GM18861 (cell line): Measurements from ENCODE around the gene ZC3H12A.

Source experiments
- ATAC-seq: cut with Tn5 transposase; IDR thresholded peaks from one replicate; pipeline ENCODE4 v1.9.1; 2021; ENCODE audit not compliant: unreplicated experiment

Gene ZC3H12A

DNA sequence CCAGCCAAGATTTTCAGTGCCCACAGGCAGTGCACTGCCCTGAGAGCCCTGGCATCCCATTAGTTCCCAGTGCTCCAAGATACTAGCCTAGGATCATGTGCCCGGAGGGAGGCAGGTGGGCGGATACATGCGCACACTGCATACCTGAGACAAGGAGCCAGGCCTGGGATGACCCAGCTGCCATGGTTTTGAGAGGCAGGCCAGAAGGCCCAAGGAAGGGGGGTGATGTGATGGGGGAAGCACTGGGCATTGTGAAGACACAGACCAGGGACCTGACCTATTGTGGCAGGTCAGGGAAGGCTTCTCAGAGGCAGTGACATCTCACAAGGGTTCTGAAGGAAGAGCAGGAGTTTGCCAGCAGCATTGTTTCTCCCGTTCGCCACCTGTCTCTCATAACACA, 3.6 kb downstream of the ZC3H12A start:
- ATAC-seq = no peak

DNA sequence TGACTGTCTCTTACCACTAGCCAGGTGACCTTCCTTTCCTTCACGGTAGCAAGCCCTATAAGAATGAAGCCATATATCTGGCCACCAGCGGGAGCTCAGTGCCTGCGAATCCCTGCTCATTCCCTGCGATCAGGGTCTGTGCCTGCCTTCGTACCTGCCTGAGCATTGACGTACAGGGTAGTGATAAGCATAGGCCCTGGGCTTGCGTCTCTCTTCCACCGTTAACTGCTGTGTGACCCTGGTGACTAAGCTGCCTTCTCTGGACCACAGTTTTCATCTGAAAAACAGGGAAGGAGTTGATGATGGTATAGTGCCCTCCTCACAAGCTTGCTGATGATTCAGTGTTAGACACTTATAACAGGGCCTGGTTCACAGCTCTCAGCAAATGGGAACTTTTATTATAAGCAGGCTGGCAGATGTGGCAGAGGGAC, 4.1 kb downstream of the ZC3H12A start:
- no peak for ATAC-seq

DNA sequence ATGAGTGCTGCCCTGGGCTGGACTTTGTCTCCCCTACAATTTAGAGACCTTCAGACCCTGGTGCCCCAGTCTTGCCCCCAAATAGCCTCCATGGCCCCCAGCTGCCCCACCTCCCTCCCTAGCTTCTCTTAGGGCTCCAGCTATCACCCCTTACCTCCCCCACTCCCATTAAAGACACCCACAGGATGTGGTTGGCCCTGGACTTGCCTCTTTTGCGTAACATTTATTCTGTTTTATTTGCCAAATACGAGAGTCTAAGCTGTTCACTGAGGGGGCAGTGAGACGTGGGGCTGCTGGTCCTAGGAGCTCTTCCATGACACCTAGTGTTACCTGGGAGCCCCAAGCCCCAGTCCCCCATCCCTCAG, 4.5 kb downstream of the ZC3H12A start:
- no peak for ATAC-seq

DNA sequence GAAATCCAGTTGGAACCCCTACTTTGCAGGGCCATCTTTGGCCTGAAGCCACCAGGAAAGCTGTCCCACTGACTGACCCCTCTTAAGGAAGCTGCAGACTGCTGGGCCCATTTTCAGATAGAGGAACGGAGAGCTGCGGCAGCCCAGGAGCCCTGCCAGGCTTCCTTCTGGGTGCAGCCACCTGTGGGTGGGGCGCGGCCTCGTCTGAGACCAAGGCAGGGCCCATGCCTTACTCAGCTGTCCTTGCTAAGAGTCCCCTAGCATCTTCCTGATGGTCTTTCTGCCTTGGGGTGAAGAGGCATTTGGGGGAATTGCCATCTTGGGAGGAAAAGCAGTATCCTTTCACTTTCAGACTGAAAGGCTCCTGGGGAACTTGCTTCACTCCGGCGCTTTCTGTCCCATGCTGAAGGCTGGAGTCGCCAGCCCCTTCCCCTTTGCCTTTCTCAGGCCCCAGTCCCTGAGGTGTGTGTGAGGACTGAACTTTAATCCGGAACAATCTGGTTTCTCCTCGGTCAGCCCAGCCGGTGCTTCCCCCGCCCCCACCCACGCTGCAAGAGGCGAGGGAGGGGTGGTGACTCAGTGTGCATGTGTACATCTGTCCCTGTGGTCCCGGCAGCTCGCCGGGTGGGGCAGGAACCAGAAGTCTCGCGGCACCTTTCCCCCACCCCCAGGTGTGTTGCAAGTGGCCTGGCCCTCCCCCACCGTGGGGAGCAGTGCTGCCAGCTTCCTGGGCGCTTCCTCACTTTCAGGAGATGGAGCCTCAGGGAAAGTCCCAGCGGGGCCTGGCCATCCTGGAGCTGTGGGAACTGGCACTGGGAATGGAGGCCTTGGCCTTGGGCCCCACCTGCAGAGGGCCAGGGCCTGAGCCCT, 5.1 kb downstream of the ZC3H12A start:
- ATAC-seq = no peak

DNA sequence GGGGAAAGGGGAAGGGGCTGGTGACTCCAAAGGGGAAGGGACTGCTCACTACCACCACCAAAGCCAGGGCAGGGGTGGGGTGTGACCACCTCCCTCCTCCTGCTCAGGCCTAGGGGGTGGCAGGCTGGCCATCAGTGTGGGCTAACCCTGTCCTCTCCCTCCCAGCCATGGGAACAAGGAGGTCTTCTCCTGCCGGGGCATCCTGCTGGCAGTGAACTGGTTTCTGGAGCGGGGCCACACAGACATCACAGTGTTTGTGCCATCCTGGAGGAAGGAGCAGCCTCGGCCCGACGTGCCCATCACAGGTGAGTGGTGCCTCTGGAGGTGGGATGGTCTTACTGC, 5.7 kb downstream of the ZC3H12A start:
- no peak for ATAC-seq

DNA sequence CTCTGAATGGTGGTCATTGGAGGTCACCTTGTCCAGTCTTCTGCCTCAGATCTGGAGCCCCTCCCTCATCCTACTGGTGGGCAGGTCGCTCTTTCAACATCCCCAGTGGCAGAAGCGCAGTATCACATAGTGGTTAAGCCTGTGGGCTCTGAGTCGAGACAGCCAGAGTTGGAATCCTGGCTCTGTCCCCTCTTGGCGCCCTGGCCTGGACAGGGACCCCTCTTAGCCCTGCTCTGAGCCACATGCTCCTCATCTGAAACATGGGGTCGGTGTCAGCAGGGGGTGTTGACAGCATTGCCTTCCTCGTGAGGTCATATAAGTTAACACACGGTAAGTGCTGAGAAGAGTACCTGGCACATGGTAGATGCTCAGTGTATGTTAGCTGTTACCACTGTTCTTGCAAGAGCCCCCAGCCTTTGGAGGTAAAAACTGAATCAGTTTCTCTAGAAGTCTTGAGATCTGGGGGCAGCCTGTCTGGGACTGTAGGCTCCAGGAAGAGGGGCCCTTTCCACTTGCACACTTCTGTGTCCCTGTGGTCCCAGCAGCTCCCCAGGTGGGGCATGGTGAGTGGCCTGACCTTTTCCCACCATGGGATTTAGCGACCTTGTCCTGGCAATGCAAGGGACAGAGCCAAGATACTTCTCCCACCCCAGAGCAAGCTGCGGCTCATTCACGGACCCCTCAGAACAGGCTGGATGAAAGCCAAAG, 6.4 kb downstream of the ZC3H12A start:
- ATAC-seq = no peak

DNA sequence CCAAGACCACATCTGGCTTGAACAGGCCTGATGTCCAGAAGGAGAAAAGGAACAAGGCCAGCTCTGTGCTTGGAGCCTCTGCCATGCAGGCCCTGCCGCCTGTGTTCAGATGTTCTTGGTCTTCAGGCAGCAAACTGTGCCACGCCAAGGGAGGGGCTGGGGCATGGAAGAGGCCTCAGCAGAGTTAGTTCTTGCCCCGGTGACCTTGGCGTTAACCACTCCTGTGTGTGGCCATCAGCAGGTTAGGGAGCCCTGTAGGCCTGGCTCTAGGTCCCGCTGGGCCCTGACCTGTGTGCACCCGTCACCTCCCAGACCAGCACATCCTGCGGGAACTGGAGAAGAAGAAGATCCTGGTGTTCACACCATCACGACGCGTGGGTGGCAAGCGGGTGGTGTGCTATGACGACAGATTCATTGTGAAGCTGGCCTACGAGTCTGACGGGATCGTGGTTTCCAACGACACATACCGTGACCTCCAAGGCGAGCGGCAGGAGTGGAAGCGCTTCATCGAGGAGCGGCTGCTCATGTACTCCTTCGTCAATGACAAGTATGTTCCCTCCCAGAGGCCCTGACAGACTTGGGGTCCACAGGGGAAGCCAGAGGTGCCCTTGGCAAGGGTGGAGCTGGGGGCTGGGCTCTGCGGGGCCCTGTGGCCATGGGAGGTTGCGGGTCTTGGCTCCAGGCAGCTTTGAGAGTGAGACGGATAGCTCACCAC, 7.1 kb downstream of the ZC3H12A start:
- no peak for ATAC-seq

DNA sequence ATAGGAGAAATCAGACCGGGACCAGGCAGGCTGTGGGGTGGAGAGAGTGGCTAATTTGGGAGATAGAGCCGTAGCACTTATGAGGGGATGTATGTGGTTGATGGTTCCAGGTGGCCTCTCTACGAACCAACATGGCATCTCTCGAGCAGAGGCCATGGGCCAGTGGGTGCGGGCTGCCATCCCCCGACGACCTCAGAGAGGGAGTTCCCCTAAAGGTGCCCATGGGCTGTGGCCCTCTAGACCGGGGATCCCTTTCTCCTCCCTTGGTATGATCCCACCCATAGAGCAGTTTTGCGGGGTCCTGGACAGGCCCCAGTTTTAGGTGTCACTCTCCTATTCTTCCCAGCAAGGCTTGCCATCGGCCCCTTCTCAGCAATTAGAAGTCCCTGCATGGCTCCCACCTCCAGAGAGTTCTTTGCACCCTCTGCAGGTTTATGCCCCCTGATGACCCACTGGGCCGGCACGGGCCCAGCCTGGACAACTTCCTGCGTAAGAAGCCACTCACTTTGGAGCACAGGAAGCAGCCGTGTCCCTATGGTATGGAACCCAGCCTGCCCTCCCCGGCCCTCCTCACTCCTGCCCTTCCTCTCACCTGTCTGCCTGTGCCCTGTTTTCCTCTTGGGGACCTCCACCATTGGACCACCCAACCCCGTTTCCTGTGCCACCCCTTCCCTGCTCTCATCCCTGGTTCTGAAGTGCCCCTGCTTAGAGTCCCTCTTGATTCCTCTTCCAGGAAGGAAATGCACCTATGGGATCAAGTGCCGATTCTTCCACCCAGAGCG, 7.8 kb downstream of the ZC3H12A start:
- no peak for ATAC-seq

DNA sequence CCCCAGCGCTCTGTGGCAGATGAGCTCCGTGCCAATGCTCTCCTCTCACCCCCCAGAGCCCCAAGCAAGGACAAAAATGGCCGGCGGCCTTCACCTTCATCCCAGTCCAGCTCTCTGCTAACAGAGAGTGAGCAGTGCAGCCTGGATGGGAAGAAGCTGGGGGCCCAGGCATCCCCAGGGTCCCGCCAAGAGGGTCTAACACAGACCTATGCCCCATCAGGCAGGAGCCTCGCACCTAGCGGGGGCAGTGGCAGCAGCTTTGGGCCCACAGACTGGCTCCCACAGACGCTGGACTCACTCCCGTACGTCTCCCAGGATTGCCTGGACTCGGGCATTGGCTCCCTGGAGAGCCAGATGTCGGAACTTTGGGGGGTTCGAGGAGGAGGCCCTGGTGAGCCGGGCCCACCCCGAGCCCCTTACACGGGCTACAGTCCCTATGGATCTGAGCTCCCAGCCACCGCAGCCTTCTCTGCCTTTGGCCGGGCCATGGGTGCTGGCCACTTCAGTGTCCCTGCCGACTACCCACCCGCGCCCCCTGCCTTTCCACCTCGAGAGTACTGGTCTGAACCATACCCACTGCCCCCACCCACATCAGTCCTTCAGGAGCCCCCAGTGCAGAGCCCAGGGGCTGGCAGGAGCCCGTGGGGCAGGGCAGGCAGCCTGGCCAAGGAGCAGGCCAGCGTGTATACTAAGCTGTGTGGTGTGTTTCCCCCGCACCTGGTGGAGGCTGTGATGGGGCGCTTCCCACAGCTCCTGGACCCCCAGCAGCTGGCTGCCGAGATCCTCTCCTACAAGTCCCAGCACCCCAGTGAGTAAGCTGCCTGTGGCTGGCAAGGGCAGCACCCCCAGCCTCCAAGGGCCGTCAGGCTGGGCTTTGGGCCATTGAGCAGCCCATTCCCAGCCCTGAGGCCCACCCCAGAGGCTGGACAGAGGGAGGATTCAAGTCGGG, 8.7 kb downstream of the ZC3H12A start:
- ATAC-seq = no peak

DNA sequence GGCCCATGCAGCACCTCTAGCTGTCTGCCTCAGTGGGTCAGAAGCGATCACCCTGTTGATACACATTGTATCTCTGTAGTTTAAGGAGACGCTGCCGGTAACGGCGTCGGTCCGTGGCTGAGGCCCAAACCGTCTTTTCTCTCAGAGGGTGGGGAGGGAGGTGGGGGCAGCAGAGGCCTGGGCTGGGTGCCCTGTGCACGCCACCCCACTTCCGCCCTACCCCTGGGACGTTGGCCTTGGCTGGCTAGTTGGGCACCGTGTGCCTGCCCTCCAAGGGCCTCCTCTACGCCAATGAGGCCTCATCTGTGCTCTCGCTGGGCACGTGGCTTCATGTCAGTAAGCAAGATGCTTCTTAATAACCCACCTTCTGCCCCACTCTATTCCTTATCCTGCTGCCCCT, 9.4 kb downstream of the ZC3H12A start:
- no peak for ATAC-seq

DNA sequence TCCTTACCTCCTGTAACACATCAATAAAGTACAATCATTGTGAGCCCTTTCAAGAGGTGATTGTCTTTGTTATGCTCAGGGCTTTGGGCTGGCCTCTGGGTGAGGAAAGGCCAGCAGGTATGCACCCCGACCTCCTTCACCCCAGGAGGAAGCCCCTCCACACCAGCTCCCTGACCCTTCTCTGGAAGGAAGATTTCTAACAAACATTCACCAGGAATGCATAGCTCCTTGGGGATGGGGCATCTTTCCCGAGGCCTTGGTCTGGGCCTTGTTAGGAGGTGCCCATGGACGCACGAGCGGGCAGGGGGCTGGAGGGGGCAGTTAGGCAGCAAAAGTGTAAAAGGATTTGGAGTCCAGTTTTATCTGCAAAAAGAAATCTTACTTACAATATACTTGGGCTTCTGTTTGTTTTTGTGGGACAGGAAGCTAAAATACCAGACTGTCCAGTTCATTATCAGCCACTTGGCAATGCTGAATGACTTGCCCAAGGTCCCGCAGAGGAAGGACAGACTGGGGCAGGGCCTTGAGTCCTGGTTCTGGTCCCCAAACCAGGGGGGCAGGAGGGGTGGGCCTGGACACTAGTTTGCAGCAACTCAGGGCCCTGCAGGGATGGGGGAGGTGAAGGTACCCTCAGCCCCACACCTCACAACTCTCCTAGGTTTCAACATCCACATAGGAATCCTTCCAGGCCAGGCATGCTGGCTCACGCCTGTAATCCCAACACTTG, 10.1 kb downstream of the ZC3H12A start:
- ATAC-seq = no peak

DNA sequence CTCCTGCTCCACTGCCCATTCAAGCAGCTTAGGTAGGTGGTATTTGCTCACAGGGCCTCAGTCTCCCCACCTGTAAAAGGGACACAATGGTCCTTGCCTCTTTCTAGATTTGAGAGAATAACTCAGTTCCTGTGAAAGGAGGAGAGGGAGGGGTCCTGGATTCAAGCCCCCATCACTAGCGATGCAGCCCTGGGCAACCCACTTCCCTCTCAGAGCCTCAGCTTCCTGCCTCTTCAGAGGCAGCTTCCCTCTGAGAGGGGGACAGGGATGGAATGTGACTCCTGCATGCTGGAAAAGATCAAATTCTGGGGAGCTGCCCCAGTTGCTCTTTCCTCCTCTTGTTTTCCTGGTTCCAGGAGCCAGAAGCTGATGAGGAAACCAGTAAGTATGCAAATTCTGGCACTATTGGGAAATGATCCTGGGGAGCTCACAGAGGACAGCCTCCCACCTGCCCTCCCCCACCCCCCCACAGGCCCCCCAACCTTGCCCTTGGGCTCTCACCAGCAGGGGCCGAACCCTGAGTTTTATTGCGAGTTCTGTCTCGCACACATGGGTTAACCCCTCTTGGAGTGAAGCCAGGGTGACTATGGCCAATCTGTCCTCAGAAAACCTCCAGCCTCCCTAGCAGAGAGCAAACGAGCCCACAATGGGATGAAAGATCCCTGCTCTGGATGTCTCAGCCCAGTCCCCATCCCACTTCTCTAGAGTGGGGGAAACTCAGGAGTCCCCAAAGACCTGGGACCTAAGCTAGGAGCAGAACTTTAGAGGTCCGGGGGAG, 11.7 kb downstream of the ZC3H12A start:
- ATAC-seq = no peak

DNA sequence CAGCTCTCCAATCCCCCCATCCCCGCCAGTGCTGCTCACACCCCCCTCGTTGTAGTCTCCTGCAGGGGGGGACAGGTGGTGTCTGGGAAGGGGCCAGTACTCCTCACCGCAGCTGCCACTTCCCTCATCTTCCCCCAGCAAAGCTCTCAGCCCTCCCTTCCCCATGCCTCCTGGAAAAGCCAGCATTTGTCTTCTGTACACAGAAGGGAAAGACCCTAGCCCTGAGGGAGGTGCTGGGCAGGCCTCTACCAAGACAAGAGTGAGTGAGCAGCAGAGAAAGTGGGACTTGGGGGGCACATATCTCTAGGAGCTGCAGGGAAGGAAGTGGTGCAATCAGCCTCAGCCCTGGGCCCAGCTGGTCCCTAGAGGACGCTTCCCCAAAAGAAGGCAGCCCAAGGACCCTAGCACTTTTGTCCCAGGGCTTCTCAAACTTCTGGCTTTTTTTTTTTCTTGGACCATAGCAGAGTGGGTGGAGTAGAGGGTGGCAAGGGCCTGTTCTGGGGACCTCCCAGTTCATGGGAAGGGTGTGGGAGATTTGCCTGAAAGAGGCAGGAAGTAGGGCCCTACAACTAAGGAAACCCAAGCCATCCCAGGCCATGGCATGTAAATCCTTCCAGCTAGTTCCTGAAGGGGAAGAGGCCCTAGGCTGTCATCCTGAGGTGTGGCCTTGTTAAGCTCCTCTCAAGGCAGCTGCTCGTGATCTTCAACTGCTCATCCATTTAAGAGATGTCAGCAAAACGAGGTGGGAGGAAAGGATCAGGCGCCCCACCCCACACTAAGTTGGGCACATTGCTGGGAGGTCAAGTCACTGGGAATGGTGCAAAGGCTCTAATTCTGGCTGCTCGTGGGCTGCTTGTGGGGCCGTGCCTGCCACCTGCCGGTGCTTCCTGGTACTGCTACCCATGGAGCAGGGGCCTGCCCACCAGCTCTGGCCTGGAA, 12.6 kb downstream of the ZC3H12A start:
- no peak for ATAC-seq

DNA sequence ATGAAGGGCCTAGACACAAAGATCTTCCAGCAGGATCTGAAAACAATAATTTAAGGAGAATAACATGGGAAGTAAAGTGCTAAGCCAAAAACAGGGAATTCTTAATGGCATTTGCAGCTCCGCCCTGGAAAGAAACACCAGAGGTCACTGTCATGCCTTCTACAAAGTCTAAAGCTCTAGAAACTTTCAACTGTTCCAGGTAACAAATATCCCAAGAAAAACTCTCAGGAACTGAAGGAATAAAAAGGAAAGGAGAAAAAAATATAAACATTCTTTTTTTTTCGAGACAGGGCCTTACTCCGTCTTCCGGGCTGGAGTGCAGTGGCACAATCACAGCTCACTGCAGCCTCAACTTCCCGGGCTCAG, 13.2 kb downstream of the ZC3H12A start:
- ATAC-seq = no peak

DNA sequence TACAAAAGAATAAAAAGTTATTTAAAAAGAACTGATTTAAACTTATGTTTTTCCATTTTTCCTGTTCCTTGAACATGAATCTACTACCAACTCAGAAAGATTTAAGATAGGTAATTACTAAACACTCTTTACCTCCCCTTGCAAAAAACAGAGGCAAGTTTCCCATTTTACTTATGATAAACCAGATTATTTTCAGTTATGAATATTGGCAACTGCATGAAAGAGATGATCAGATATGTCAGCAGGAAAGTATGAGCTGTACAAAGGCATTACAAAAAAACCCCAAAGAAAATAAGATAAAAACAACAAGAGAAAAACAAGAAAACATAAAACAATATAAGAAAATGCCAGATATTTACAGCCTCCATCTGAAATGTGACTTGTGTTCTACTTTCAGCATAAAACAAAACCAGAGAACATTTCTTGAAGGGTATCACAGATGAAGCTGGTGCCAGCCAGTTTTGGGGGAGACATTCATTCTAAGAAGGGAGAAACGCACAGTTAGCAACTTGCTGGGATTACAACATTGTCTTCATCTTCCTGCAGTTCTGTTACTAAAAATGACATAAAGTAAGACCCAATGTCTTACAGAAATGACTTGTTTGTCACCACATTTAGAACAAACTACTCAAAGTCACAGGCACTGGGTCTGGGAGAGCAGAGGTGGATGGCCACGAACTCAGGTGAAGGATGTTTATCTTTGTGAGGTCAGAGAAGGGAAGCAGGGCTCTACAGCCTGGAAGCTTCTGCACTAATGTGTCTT, 19.1 kb downstream of the ZC3H12A start:
- no peak for ATAC-seq

DNA sequence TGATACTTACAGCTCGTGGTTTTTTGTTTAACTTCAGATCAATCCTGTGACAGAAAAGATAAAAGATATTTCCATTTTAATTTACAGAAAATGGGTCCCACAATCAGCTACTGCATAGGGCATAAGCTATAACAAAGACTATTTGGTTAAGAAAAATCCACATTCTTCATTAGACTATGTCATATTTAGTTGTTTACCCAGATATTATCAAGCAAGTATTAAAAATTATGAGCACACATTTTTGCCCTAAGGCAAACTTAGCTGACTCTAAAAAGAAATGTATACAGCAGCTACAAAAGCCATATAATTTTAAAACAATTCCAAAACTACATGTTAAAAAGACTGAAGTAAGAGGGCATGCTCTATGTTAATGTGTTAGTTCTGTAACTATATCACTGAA, 21.5 kb downstream of the ZC3H12A start:
- no peak for ATAC-seq

DNA sequence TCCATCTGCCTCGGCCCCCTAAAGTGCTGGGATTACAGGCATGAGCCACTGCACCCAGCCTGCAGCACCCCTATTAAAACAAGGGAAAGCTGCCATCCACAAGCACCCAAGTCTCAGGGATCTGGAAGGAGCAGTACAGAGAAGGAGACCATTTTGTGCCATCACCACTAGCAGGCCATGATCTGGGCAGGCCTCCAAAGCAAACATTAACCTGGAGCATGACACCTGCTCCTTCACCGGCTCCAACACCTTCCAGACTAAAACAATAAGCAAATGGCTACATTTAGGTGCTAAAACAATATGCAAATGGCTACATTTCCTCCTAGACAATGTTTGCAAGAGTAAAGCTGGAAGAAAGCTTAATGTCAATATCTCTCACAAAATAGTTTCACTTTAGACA, 23.5 kb downstream of the ZC3H12A start:
- ATAC-seq = no peak
